Measurements from ENCODE around the gene WSCD1.

DNA sequence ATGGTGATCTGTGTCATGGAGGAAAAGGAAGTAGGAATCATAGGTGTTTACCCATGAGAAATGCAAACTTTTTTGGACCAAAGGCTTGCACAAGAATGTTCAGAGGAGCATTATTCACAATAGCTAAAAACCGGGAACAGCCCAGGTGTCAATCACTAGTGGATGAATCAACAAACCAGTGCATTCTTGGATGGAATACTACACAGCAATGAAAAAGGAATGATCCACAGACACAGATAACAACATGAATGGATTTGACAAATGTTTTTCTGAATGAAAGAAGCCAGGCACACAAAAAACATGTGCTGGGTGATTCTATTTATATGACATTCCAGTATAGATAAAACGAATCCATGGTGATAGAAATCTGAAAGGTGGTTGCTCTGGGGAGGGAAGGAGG is 36.0 kb downstream of the WSCD1 start:
- TF ChIP-seq, protein P1, sequence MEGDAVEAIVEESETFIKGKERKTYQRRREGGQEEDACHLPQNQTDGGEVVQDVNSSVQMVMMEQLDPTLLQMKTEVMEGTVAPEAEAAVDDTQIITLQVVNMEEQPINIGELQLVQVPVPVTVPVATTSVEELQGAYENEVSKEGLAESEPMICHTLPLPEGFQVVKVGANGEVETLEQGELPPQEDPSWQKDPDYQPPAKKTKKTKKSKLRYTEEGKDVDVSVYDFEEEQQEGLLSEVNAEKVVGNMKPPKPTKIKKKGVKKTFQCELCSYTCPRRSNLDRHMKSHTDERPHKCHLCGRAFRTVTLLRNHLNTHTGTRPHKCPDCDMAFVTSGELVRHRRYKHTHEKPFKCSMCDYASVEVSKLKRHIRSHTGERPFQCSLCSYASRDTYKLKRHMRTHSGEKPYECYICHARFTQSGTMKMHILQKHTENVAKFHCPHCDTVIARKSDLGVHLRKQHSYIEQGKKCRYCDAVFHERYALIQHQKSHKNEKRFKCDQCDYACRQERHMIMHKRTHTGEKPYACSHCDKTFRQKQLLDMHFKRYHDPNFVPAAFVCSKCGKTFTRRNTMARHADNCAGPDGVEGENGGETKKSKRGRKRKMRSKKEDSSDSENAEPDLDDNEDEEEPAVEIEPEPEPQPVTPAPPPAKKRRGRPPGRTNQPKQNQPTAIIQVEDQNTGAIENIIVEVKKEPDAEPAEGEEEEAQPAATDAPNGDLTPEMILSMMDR (IDR thresholded peaks at IDR 0.05): no peak
- TF ChIP-seq POLR2AphosphoS5 (IDR thresholded peaks at IDR 0.05) (no peak), POLR2A (IDR thresholded peaks at IDR 0.05; ENCODE audit: low read depth) (no peak), EP300 (IDR thresholded peaks at IDR 0.05) (no peak)
